Activated gamma-delta T cell (primary cell): ENCODE data around the gene KNCN.

Experiments
- DNase-seq: peaks from one replicate; lab custom pipeline; 2025; lab: John Stamatoyannopoulos, UW
- total RNA-seq, 2 donors: gene quantifications; one replicate each; lab custom pipeline; 2026; lab: John Stamatoyannopoulos, UW

The KNCN gene
- 0 reads per million in 2 donors for total RNA-seq

DNA sequence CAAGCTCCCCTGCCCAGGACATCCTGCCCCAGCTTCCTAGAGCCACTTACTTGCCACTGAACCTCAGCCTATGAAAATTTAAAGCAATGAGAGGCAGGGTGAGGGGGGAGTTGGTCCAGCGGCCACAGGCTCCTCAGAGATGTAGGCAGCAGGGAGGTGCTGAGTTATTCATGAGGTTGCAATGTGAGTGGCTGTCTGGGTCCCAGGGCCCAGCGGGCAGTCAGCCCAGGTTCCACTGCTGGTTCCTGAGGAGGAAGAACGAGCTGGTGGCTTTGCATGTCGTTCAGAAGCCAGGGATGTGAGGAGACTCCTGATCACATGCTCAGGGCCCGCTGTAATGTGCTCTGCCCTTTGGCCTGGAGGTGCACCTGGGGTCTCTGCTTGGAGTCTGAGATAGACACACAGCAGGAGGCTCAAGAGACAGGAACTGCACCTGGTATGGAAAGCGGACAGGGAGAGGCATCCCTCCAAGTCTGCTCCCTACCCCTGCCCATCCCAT lies at the start of gene KNCN:
Gene KNCN, minus strand, starts transcription at position 51 of the 499 bp plus-strand sequence. CDS start 432 bp downstream, outside the sequence.
- DNase-seq = no peak

DNA sequence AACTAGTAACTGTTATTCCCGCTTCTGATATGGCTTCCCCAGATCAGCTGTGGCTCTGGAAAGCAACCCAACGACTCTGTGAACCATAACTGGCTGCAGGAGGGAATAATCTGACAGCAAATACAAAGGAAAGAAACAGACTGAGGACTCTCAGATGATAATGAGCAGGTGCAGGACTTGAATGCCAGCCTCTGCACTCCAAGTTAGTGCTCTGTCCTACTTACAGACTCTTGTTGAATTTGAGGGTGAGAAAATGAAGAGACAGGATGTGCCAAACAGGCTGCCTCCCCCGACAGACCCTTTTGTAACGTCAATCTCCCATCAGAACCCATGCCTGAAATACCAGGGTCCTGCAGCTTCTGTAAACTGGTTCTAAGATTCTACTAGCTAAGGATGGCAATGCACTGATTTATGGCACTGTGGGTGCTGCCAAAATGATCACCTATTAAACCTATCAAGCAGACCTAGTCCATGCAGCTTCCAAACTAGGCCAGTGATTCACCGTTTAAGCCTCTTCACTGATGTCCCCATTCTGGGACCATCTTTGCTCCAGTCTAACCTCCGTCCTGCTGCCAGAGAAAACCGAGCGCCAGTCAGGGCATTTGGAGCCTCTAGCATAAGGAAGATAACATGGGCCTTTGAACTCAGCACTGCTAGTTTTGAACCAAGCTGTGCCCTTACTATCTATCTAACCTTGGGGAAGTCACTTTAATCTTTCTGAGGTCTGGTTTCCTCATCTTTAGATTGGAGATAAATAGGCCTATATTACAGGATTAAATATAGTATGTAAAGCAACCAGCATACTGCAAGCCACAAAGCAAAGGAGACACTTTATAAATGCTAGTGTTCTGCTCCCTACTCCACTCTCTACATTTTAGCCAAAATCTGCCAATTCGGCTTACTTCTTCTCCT lies 47.9 kb upstream of the KNCN start:
- no peak for DNase-seq

DNA sequence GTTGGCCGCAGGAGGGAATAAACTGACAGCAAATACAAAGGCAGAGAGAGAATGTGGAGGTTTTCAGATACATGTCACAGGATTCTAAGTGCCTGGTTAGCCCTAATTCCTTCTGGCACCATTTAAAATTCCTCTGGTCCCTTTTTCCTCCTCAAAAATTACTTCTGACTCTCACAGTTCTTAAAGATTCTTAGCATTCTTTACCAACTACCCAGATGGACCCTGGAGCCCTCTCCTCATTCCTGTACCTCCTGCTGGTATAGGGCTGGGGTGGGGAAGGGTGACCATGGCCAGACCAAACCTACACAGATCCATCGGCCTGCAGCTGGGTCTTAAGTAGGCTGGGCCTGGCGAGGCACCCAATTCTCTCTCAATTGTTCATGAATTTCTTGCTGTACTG lies 45.4 kb upstream of the KNCN start:
- DNase-seq = no peak

DNA sequence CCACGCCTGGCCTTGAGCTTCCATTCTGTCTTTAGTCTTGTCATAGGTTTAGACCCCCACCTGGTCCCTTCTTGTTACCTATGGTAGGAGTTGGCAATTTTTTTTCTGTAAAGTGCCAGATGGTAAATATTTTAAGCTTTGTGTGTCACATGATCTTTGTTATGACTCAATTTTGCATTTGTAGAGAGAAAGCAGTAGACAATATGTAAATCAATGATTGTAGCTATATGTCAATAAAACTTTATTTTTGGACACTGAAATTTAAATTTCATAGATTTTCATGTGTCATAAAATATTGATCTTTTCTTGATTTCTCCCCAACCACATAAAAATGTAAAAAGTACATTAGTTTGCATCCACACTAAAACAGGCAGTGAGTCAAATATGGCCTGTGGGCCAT lies 44.6 kb upstream of the KNCN start:
- DNase-seq = no peak

DNA sequence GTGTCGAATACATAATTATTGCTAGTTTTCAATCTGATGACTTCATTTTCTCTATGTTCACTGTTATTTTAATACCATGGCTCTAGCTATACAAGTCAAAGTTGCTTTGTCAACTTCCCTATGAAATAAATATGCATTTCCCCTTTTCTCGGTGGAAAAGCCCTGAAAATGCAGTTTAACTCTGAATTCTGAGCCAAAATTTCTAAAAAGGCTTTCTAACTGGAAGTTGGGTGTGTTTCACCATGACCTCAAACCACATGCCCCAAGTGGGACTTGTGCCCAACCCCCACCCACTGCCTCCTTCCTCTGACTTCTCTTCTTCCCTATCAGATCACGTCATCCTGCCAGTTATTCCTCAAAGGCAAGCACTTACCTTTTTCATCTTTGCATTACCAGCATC lies 43.7 kb upstream of the KNCN start:
- no peak for DNase-seq

DNA sequence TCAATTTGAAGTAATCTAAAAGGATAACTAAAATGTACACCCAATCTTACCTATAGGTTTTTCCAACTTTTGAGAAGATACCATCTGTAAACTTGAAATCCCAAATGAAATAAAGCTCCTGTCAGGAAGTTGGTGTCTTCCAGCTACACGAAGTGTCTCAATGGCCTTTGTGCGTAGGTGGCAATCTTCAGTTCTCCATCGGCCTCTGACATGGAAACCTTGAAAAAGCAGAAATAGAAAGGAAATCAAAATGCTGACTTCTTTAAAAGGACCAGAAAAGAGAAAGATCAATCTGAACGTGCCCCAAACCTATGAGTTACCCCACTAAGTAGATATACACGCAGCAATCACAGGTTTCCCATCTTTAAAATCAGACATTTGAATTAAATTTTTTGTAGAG lies 42.6 kb upstream of the KNCN start:
- DNase-seq = no peak

DNA sequence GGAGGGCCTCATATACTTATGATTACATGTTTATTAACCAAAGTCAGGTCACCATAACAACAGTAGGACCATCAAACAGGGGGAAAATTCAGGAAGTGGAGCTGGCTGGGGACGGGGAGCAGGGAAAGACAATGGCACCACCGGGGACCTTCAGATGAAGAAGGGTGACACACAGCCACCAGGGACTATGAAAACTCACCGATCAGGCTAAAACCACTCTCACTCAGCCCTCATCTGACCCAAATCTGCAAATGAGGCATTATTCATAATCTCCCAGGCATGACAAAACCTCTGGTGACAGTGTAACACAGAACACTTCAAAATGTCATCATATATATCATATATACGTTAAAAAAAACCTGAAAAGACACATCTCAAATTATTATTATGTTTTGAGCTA lies 41.4 kb upstream of the KNCN start:
- DNase-seq = no peak

DNA sequence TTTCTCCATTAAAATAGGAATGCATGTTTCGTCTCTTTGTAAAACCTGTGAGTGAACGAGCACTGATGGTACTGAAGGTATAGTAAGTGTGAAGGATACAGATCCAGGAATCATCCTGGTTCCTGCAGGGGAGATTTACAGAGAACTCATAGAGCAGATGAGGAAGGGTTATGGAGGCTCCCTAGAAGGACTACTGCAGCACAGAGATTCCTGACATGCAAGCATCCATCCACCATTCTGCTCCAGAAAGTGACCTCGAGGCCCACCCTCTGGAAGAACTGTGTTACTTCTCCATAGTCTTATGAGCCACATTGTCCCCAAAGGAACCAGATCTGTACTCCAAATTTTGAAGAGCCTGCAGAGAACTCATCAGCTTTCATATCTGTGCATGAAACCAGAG lies 38.1 kb upstream of the KNCN start:
- no peak for DNase-seq

DNA sequence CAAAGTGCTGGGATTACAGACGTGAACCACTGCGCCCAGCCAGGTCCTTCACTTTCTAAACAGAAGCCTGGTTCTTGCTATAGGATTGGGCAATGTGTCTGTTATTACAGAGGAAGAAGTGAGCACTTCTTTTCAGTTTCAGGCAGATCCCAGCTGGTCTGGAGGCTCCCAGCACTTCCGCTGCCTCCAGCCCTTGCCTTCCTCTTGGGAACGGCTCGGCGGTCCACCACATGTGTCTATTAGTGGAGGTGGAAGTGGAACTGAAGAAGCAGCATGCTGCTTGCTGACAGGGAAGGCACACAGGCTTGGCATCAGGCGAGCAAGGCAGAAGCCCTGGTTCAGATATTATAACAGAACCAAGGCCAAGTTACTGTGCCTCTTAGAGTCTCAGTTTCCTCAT lies 35.6 kb upstream of the KNCN start:
- DNase-seq = no peak

DNA sequence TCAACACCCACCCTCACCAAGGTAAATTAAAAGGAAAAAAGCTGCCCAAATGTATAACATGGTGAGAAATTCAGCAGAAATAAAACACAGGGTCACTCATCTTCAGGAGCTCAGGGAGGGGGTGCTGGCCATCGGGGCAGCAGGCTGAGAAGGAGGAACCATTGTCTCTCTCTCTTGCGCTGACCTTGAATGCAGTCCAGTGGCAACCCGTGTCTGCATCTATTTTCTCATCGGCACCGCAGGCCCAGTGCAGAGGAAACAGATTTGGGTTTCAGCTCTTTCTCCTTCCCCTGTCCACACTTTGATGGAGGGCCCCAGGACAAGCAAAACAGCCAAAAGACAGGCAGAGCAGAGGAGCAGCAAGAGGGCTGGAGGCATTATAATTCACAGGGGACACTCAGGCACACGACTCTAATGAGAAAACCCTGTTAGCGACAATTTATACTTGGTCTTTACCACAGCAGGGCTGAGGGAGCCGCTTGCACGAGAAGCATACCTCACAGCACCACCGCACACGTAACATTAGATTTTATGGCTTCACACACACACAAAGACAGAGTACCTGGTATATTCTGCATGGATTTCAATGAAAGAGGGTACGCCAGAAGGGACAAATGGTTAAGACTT lies 34.0 kb upstream of the KNCN start:
- DNase-seq = no peak

DNA sequence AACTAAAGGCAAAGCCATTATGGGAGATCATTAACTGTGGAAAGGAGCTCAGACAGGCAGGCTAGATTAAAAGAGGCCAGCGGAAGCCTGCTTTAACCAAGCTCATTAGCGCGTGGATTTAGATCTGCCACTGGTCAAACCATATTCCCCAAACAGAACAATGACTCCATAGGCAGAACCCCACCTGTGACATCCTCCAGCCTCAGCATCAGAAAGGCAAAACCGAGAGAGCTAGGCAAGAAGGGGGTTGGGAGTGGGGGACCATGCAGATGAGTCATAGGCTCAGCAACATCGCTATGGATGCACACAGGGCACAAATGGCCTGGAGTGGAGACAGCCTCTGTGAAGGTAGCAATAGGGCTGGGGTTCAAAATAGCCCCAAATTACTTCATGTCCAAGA lies 32.0 kb upstream of the KNCN start:
- DNase-seq = no peak

DNA sequence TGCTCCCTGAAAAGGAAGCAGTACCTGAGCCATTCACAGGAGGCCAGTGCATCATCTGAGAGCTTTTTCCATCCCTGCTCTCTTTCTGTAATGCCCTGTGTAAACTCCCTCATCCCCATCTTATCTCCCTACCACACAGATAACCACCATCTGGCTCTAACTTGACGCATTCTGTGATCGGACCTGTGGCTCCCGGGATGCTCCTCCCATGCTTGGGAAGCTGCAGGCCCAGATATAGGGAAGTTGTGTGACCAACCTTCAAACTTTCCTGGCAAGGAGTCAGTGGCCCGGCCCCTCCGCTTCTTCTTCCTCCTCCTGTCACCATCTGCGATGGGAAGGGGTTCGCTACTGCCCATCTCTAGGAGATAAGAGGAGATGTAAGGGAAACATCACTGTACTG lies 31.5 kb upstream of the KNCN start:
- no peak for DNase-seq

DNA sequence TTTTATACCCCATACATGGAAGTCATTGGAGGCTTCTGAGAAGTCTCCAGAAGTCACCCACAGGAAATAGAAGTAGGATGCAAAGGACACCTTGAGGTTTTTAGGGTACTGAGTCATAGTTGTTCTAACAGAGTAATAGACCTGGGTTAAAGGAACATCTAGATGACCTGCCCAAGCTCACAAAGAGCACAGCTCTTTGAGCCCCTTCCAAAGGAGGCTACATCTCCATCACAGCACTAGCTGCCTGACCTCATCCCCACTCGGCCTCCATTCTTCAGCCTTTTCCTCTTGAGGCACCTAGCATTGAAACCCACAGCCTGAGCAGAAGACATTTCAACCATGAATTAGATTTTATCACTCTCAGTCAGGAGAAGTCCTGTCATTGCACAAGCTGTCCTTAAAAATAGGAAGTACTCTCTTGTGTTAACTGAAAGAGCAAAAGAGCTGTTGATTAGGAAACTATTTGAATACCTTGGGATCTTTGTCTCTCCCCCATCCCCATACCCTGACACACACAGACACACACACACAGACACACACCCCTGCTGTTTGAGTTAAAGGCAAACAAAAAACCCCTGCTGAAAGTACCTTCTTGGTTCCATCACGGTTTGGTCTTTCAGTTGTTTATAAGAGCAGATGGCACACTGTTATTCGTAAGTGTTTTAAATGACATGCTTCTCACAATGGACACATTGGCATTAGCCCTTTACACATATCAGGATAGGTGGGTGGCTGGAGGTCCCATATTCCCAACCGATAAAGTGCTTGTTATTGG lies 30.4 kb upstream of the KNCN start:
- DNase-seq = no peak

DNA sequence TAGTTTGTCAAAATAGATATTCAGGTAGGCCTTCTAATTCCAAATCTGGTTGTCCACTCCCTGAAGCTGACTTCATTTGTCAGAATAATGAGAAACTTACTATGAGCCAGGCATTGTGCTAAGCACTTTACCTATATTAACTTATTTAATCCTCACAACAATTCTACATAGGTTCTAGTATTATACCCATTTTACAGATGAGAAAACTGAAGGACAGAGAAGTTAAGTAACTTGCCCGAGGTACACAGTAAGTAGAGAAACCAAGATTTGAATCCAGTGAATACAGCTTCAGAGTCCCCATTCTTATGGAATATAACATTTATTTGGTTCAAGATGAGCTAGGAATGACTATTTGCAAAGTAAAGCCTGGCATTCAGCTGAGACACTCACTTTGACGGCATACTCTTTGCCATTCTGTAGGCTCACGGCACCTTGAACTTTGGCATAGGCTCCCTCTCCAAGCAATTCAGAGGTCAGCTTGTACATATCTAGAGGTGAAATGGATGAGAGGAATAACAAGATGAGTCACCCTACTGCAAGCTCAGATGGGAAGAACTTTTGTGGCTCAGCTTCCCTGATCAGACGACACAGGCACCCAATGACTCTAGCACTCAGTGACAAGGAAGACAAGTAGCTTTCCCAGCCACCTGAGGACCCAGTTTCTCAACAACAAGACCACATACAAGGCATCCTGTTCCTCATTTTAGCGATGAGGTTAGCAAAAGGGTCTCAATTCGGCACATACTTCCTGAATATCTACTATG lies 28.9 kb upstream of the KNCN start:
- DNase-seq = no peak

DNA sequence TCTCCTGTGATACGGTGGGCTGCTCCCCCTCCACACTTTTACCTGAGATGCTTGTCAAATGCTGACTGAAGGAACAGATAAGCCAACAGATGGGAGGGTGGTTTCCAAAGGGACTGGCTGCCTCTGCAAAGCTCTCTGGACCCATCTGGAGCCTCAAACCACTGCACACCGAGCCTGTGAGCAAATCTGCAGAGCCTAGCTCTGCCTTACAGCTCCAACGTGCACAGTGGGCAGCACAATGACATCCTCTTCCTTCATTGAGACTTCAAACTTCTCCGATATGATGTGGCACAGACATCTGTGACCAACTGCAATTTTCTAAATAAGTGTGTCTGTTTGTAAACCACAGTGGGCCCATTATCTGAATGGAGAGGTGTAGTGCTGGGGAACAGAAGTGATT lies 26.2 kb upstream of the KNCN start:
- DNase-seq = no peak

DNA sequence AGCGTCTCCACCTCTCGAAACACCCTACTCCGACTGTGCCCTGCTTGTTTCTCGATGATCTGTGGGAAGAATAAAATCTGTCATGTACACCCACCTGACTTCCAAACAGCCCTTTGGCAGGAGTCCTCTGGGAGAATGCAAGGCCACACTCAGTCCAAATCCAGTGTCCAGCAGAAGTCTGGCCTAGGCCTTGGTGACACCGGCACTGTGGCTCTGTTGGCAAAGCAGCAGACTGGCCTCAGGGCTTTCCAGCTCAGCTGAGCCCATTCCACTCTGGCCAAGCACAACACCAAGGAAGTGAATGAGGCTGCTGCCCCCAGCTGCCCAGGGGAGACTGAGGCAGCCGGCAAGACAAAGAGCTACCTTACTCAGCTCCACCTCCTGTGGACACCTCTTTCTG lies 25.1 kb upstream of the KNCN start:
- no peak for DNase-seq

DNA sequence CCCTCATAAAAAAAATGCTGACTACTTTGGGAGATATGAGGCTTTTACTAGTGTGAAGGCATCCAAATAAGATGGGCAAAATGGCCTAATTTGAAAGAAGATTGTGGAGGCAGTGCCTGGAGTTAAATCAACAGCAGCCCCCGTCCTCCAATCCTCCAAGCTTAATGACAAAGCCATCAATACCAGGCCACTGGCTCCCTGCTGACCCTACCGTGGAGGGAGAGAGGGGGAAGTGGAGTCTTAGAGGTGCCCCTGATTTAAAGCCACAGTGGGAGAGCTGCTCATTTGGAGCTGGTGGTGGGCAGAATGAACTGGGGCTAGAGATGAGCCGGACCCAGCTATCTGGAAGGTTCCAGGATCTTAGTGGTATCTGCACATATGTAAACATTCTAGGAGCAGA lies 24.3 kb upstream of the KNCN start:
- no peak for DNase-seq

DNA sequence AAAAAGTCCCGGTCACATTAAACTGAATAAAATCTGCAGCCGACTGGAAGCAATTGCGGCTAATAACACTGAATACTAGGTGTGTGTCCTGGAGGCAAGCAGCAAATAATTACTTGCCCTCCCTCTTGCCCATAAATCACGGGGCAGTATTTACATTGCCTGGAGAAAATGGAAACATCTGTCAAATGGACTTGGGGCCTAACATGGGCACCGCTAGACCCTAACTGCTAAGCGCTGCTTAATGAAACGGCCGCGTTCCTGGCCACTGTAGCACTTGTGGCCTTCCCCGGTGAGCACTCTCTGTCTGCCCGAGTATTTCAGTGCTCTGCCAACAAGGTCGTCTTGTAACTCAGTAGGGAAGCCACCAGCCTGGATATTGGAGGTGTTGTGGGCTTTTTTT lies 23.9 kb upstream of the KNCN start:
- DNase-seq = no peak

DNA sequence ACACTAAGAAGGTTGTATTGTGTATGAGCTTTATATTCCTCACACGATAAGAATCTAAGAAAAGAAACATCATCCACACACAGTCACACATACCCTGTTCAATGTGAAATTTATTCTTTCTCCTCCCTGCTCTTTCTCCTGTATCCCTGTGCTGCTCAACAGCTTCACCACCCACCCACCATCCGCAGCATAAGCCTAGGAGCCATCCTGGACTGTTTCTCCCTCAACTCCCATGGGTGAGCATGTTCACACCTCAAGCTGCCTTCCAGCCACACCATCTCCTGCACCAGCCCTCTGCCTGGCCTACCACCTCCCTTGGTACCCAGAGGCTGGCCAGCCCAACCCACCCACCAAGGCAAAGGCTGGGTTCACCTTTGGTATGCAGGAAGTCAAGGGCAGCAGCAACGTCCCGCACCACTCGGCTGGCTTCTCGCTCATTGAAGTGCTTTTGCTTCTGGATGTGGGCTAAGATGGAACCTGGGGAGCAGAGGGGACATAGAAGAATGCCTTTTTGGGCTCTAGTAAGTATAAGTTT lies 20.3 kb upstream of the KNCN start:
- DNase-seq = no peak

DNA sequence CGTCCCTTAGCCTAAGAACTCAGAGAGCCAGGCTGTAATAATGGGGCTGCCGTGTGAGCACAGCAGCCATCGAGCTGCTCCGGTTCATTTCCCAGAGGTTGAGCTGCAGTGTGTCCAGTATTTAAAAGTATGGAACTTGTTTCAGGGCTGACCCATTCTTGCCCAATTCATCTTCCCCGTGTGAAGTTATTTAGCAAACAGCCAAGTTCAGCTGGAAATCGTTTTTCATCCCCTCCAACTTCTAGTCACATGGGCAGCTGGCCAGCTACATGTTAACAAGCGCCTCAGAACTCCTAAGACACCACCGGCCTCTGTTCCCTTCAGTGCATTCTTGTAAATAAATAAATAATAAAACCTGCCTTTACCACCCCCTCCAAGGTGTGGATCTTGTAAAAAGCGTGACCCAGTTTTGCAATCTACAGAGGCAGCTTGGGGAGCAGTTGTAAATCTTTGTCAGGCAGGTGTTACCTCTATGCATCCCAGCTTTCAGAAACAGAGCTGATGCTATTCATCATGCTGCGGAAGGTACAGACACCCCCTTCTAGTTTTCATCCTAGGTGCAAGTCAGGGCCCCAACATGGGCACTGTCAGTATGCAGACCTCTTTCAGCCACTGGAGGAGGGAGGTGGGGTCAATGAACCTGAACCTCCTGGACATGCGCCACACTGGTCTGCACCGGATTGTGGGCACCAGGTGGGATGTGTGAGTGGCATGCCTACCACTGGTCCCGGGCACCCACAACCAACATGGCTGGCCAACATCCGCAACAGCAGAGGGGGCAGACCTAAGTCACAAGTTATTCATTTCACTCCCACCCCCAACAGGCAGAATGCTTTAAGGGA lies 18.7 kb upstream of the KNCN start:
- no peak for DNase-seq

DNA sequence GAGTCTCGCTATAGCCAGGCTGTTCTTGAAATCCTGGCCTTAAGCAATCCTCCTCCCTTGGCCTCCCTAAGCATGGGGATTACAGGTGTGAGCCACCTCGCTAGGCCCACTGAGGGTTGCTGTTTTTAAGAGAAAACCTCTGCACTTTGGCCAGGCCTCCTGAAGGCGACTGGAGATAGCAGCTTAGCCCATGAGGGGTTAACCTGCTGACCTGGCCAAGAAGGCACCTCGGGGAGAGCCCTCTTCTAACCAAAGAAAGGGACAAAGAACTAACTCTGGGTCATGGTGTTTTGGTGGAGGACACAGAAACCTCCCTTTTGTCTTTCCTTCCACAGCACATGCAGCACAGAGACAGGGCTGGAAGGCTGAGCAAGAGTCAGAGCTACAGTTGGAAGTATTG lies 17.7 kb upstream of the KNCN start:
- no peak for DNase-seq
